Lower leg skin (tissue), 4 donors: ENCODE data around the gene GATAD2B. TPM values are rescaled to one million over a fixed set of nuclear protein-coding genes. Genes with fewer than 3 reads are reported as not detected.

ENCODE experiments used
- DNase-seq, 2 donors: peaks; one replicate each; pipeline ENCODE4 v3.0.0-alpha.2; 2019; ENCODE audit warnings: low spot score in 2 of 2
- H3K4me3 ChIP-seq: fragments of 200-600 bp; sonication (generic); 2 replicates; pipeline ENCODE4 v1.5.1; 2017; ENCODE audit warnings: mild to moderate bottlenecking, low read depth; ENCODE audit not compliant: poor library complexity, severe bottlenecking
- CTCF ChIP-seq, 3 donors: fragments of 450-650 bp; IDR thresholded peaks; one replicate each; pipeline ENCODE4 v1.5.1; 2016; ENCODE audit warnings: antibody characterized with exemption in 3 of 3, mild to moderate bottlenecking in 3 of 3, moderate library complexity in 2 of 3
- POLR2A ChIP-seq, 2 donors: fragments of 450-650 bp; IDR thresholded peaks; one replicate each; pipeline ENCODE4 v1.6.1; 2016 to 2017; ENCODE audit warnings: antibody characterized with exemption in 2 of 2, mild to moderate bottlenecking in 1 of 2, moderate library complexity in 1 of 2
- WGBS, 2 donors: methylation state at CpG; one replicate each; pipeline ENCODE4 v1.1.5; 2018; 5-methylcytosine and 5-hydroxymethylcytosine counted together
- intact Hi-C: fragments of 100-400 bp; cut with DNase I; formaldehyde crosslinking; loops from one replicate; pipeline ENCODE4 v1.15.0; 2023; ENCODE audit warnings: low total_unique reads
- total RNA-seq, 4 donors: library from RNA; depleted of rRNA; stranded (reverse); fragments of >200 nt; gene quantifications; one replicate each; pipeline ENCODE4 v1.1.0, GENCODE V29; 2016

Gene GATAD2B
- total RNA-seq, 4 donors from 2014 or later = 24.1 to 49.3 (median 29.3) TPM

GRCh38 chr1:153928791-153929341 is 6.1 kb upstream of the GATAD2B start:
- TF ChIP-seq CTCF (IDR thresholded peaks at IDR 0.05) (no peak), POLR2A (IDR thresholded peaks at IDR 0.05) (no peak)
- no peak overlapping the region for H3K4me3 ChIP-seq
- DNase-seq = no peak
- intact Hi-C loops = no loop called here
- 52 to 53% methylated on average over 4 of the region's 4 CpGs for WGBS, 2 donors

- intact Hi-C loops = no loop called here
- no peak for TF ChIP-seq POLR2A (IDR thresholded peaks at IDR 0.05)
- TF ChIP-seq CTCF (IDR thresholded peaks at IDR 0.05) = no peak
- 83 to 88% methylated on average over 1 of the region's 1 CpG for WGBS, 2 donors
- DNase-seq = no peak
- no peak overlapping the region for H3K4me3 ChIP-seq
Measured at GRCh38 chr1:153928245-153928644, 5.5 kb upstream of the GATAD2B start.

- DNase-seq = no peak
- intact Hi-C loops = no loop called here
- no peak for TF ChIP-seq CTCF (IDR thresholded peaks at IDR 0.05)
- TF ChIP-seq POLR2A (IDR thresholded peaks at IDR 0.05) = no peak
- WGBS, 2 donors = 81% methylated on average over 4 of the region's 4 CpGs
- H3K4me3 ChIP-seq = no peak overlapping the region
Measured at GRCh38 chr1:153926405-153926804, 3.6 kb upstream of the GATAD2B start.

- 1% methylated on average over 33 to 72 of the region's 86 CpGs for WGBS, 2 donors
- peak overlapping the region; percentile 94 for H3K4me3 ChIP-seq
- intact Hi-C loops = no loop called here
- TF ChIP-seq CTCF (IDR thresholded peaks at IDR 0.05) (no peak), POLR2A (IDR thresholded peaks at IDR 0.05) (no peak)
- peak in 1 of 2 donors; percentile 91 for DNase-seq
Measured at GRCh38 chr1:153922076-153922971, 448 bp downstream of the GATAD2B start.

- DNase-seq = no peak
- WGBS, 2 donors = 4 to 9% methylated on average over 10 of the region's 10 CpGs
- no peak for TF ChIP-seq CTCF (IDR thresholded peaks at IDR 0.05)
- TF ChIP-seq POLR2A (IDR thresholded peaks at IDR 0.05) = no peak
- intact Hi-C loops = no loop called here
- H3K4me3 ChIP-seq = peak overlapping the region; percentile 94
Measured at GRCh38 chr1:153921803-153922075, 1.0 kb downstream of the GATAD2B start.
